LNCAP (cell line): ENCODE data around the gene NOBOX.

Experiments
- CTCF ChIP-seq: fragments of 450-650 bp; IDR thresholded peaks from 2 replicates; pipeline ENCODE4 v1.5.1; 2017; ENCODE audit warnings: mild to moderate bottlenecking

Gene NOBOX

DNA sequence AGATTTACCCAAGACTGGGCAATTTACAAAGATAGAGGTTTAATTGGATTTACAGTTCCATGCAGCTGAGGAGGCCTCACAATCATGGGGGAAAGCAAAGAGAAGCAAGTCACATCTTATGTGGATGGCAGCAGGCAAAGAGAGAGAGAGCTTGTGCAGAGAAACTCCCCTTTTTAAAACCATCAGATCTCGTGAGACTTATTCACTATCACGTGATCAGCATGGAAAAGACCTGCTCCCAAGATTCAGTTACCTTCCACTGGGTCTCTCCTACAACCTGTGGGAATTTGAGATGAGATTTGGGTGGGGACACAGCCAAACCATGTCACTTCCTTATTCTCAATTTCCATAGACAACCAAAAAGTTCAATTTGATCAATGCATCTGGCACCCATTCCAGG lies 24.9 kb upstream of the NOBOX start:
- no peak for TF ChIP-seq CTCF

- no peak for TF ChIP-seq CTCF
Measured at GRCh38 chr7:144416341-144416740, 12.8 kb upstream of the NOBOX start.

- no peak for TF ChIP-seq CTCF
Measured at GRCh38 chr7:144415858-144416257, 12.4 kb upstream of the NOBOX start.

DNA sequence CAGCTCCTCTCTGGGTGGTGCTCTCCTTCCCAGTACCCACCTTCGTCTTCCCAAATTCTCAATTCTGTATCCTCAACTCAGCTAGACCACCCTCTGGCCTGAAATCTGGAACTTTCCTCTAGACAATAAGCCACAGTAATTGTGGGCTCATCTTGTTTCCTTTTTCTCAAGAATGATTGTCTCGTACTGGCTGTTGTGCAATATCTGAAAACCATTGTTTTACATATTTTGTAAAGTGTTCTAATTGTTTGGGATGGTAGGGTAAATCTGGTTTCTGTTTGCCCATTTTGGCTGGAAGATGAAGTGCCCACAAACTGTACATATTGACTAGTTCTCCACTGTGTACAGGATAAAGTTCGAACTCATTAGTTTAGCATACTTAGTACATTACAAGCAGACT lies 11.3 kb upstream of the NOBOX start:
- no peak for TF ChIP-seq CTCF

GRCh38 chr7:144410441-144410840 lies 6.9 kb upstream of the NOBOX start:
- TF ChIP-seq CTCF = no peak

- no peak for TF ChIP-seq CTCF
Measured at GRCh38 chr7:144408121-144408520, 4.6 kb upstream of the NOBOX start.

- no peak for TF ChIP-seq CTCF
Measured at GRCh38 chr7:144407266-144407931, 3.9 kb upstream of the NOBOX start.

DNA sequence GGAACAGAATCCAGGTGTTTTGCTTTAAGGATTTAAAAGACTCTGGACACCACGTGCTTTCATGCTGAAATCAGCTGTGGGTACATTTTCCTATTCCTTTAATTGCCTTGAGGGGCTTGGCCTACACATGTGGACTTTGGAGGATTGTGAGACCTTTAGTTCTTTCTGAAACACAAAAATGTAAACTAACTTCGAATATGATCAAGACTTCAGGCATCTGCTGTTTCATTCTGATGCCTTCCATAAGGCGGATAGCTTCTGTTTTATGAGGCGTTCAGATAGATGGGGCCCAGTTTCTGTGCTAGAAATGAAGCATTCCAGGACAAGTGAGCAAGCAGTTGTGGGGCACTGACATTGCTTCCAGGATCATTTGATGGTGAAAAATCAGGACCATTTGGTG lies 1.5 kb upstream of the NOBOX start:
- no peak for TF ChIP-seq CTCF
